HG02798 (cell line): Measurements from ENCODE around the gene MT1X.

Experiments used
- ATAC-seq: cut with Tn5 transposase; IDR thresholded peaks from one replicate; pipeline ENCODE4 v1.9.1; 2021; ENCODE audit warnings: mild to moderate bottlenecking; ENCODE audit not compliant: unreplicated experiment, poor library complexity

The MT1X gene

GRCh38 chr16:56681939-56682702, at the start of gene MT1X:
Gene MT1X (plus strand): TSS chr16:56682470. CDS start chr16:56682541, 71 bp downstream.
- ATAC-seq, result peak; percentile 99

- ATAC-seq, result no peak
These were observed 49.4 kb upstream of the MT1X start for GRCh38 chr16:56632848-56633365.

GRCh38 chr16:56633535-56633934, 48.7 kb upstream of the MT1X start:
- ATAC-seq, result no peak

- no peak for ATAC-seq
These were observed 47.4 kb upstream of the MT1X start for GRCh38 chr16:56634715-56635440.

DNA sequence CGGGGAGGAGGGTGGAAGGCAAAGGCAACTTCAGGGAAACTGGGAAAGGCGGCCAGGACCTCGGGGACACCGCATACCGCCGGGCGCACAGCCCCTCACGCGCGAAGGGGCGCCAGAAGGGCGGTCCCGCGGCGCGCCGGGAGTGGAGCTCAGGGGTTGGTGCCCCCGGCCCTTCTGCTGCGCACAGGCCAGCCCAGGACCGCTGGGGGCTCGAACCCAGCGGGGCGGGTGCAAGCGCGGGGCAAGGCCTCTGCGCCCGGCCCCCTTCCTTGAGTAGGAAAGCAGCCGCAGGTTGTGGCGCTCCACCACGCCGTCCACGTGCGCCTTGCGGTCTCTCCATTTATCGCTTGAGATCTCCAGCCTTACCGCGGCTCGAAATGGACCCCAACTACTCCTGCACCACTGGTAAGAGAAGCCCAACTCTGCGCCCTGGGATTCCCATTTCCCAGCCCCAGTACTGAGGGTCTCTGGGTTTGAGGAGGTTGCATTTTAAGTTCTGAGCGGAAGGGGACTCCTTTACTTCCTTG, 46.8 kb upstream of the MT1X start:
- no peak for ATAC-seq

GRCh38 chr16:56636616-56637413, 45.5 kb upstream of the MT1X start:
- no peak for ATAC-seq

- no peak for ATAC-seq
These were observed 44.2 kb upstream of the MT1X start, which contains the start of gene MT1A for GRCh38 chr16:56637814-56638750. Gene MT1A (plus strand): TSS chr16:56638666. CDS start chr16:56638739, 73 bp downstream.

DNA sequence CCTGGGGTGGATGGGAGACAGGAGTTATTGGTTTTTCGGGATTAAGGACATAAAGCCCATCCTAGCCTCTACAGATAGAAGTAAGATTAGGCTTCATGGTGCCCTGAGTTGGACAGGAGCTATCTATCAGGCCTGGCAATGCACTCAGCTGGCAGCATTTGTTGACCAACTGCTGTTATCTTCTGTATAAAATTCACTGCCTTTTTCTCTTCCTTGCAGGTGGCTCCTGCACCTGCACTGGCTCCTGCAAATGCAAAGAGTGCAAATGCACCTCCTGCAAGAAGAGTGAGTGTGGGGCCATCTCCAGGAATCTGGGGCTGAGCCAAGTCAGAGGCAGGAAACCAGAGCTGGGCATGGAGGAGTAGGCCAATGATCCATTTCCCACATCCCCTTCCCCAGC, 43.2 kb upstream of the MT1X start:
- ATAC-seq, result no peak

DNA sequence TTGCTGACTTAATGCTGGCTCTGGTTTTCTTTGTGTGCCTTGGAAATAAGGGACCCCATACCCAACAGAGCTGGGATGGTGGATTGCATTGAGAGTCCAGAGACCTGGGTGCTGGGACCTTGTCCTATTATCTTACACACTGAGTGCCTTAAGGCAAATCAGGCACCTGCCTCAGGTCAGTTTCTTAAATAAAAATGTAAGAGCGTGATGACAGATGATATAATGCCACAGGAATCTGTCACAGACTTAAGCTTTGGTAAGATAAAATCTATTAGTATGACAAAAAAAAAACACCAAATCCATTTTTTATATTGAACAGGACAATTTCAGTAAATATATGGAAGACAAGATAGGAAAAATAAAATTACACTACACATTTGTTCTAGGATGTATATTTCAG, 42.2 kb upstream of the MT1X start:
- ATAC-seq, result no peak

GRCh38 chr16:56641166-56641565, 41.1 kb upstream of the MT1X start:
- ATAC-seq, result no peak

DNA sequence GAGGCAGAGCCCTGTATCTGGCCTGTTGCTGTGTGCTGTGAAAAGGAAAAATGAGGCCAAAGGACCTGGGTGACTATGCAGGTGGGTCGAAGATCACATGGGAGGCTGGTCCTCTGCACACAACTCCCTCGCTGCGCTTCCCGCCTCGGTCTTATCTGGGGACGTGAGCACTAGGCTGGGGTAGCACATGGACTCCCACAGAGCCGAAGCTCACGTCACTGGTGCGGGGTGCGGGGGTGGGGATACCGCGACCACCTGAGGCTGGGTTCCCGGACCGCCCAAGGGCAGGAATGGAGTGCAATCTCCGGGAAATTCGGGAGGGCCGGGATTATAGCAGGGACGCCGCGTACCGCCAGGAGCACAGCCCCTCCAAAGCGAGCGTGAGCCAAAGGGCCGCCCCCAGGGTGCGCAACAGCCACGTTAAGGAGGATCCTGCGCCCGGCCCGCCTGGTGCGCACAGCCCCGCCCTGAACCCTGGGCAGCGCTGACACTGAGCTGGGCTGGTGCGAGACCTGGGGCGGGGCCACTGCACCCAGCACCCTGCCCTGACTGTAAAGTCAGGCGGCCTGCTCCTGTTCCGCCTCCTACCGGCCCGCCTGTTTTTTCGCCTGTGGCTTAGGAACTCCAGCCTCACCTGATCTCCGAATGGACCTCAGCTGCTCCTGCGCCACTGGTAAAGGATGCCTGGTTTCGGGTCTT, 39.0 kb upstream of the MT1X start:
- ATAC-seq, result peak; percentile 82

- ATAC-seq, result no peak
These were observed 38.4 kb upstream of the MT1X start for GRCh38 chr16:56643833-56644232.

DNA sequence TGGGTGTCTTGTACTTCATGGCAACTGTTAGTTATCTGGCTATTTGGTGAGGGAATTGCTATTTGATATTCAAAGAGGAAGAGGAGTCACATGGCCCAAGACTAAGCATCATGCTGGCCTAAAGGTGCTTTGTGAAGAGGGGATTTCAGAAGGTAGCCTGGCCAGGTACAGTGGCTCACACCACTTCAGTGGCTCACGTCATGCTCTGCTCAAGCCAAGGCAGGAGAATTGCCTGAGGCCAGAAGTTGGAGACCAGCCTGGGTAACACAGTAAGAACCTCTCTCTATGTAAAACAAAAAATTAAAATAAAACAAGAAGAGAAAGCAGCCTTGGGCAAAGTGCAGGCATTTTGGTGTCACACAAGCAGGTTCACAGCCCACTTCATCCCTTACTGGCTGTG, 37.0 kb upstream of the MT1X start:
- ATAC-seq, result no peak

DNA sequence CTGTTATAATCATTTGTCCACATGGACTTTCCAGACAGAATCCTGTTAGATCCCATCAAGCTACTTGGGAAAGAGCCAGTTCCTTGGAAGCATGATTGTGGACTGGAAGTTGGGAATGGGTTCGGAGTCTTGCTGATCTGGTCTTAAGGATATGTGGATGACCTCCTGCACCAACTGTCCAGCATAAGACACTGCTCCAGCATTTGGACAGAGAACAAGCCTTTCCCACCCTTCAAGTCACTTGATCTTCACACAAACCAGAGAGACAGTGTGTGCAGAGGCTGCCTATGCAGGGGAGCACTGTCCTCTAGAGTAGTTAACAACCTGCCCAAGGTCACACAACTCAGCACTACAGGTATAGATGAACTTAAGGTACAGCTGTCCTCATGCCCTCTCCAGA, 36.4 kb upstream of the MT1X start:
- no peak for ATAC-seq

GRCh38 chr16:56647641-56648431, 34.4 kb upstream of the MT1X start:
- no peak for ATAC-seq

DNA sequence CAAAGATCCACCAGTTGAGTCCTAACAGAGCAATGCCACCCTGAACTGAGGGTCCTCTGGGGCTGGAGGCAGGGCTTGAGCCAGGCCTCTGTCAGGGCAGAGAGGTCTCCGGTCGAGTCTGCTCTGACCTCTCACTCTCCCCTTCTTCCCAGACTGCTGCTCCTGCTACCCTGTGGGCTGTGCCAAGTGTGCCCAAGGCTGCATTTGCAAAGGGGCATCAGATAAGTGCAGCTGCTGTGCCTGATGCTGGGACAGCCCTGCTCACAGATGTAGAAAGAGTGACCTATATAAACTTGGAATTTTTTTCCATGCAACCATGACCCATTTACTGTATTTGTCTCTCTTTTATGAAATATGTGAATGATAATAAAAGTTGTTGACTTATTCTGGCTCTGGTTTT, 33.0 kb upstream of the MT1X start:
- no peak for ATAC-seq

GRCh38 chr16:56649820-56650219, 32.5 kb upstream of the MT1X start:
- ATAC-seq, result no peak

DNA sequence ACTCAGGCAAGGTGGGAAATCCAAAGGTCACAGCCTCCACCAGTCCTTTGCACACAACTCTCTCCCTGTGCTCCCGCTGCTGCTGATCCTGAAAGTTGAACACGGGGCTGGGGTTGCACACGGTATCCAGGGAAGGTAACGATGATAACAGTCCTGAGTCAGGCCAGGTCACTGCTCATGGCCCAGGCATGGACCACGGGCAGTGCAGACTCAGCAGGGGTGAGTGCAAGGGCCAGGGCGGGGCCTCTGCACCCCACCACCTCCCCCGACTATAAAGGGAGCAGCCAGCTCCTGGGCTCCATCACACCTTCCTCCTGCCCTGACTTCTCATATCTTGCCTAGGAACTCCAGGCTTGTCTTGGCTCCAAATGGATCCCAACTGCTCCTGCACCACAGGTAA, 30.7 kb upstream of the MT1X start, which contains the start of gene MT1B:
Gene MT1B (plus strand): TSS at position 301 of the 400 bp plus-strand sequence. CDS start 68 bp downstream, at position 369.
- no peak for ATAC-seq
